ENCODE results near the gene PEAK1.
"Not testable (repeated sequence)": the region's sequence is repeated elsewhere in the genome, so short reads cannot be mapped to it uniquely, and the experiment has no call there.

The PEAK1 gene

DNA sequence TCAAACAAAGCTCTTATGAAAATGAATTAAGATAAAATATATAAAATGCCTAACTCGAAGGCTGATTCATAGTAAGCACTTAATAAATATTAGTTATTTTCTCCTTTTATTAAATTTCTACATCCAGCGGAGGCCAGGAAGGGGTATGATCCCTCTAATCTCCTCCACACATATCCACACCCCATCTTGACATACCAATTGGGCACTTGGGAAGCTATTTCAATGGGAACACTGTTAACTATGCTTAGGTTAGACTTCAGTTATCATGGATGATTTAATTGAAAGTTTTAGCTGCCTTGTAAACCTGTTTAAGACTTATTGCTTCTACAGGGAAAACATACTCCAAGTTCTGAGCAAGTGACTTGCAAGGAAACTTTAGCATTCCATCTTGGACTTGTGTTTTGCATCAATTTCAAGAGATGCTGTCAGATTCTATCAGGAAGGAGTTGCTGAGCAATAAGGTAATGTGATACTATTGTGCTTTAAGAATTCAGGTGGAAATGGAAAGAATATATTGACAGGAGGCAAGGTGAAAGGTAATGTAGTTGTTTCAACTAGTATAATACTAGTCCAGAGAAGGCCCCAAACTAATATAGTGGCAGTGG, 228.6 kb downstream of the PEAK1 start:
- intact Hi-C loops (cut with DNase I; ENCODE audit: low total_unique reads) = loop anchor here (10.0 kb wide), 1 partner anchor 303 kb away; no protein-coding TSS in a partner anchor
- Histone ChIP-seq H3K9me3 (no peaks in the 10 kb centered on the region), H3K36me3 (peaks cover 0 to 4% (median 0%) of the 10 kb centered on the region in 3 donors), H3K27me3 (no peaks in the 10 kb centered on the region), H3K4me1 (peaks cover 0 to 16% (median 0%) of the 10 kb centered on the region in 4 donors), H3K4me3 (no peak overlapping the region), H3K27ac (no peak overlapping the region)
- no peak for DNase-seq
- no peak for TF ChIP-seq CTCF (IDR thresholded peaks at IDR 0.05)

DNA sequence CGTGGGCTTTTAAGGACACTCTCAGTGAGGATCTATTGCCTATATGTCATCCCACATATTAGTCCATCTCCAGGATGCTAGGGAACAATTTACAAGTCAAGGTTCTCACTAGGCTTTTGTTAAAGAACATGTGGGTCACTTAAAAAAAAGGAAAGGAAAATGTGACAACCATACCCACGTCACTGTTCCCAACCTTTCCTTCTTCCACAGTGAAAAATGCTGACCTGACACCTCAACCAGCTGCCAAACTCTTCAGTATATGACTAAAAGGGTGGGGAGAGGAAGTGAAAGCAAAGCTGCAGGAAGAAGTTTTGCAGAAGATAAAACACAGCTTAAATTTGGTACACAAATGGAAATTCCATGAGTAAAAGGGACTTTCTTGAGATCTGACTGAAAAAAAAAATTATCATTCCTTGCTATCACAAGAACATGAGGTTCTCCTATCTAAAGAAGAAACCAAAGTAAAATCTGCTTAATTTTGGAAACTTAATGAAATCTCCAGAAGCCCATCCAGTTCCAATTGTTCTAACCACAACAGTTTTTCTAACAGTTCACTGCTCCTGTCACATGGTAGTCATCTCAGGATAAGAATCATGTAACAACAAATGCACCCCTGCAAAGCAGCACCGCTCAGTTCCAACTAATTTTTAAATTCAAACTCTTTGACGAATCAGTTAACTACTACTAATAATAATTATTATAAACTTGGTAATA, 232.0 kb downstream of the PEAK1 start:
- Histone ChIP-seq H3K4me3 (no peak overlapping the region), H3K36me3 (no peaks in the 10 kb centered on the region), H3K27me3 (no peaks in the 10 kb centered on the region), H3K4me1 (peaks cover 0 to 16% (median 0%) of the 10 kb centered on the region in 4 donors), H3K27ac (peak overlapping the region in 1 of 2 donors; percentile 28), H3K9me3 (no peaks in the 10 kb centered on the region)
- intact Hi-C loops (cut with DNase I; ENCODE audit: low total_unique reads) = no loop called here
- DNase-seq = peak in 1 of 2 donors; percentile 64
- TF ChIP-seq CTCF (IDR thresholded peaks at IDR 0.05) = no peak

- Histone ChIP-seq H3K36me3 (peaks cover 0 to 3% (median under 1%) of the 10 kb centered on the region in 3 donors), H3K4me1 (peaks cover 0 to 16% (median 0%) of the 10 kb centered on the region in 4 donors), H3K9me3 (no peaks in the 10 kb centered on the region), H3K27ac (peak overlapping the region in 1 of 2 donors; percentile 28), H3K27me3 (no peaks in the 10 kb centered on the region), H3K4me3 (no peak overlapping the region)
- DNase-seq = no peak
- intact Hi-C loops (cut with DNase I; ENCODE audit: low total_unique reads) = no loop called here
- TF ChIP-seq CTCF (IDR thresholded peaks at IDR 0.05) = peak; percentile 27 to 32
Observed at GRCh38 chr15:77186594-77187011, 233.3 kb downstream of the PEAK1 start.

- Histone ChIP-seq H3K4me1 (peaks cover 0 to 16% (median 0%) of the 10 kb centered on the region in 4 donors), H3K27me3 (no peaks in the 10 kb centered on the region), H3K9me3 (no peaks in the 10 kb centered on the region), H3K36me3 (peaks cover 0 to 16% (median 8%) of the 10 kb centered on the region in 3 donors), H3K27ac (no peak overlapping the region), H3K4me3 (no peak overlapping the region)
- no peak for DNase-seq
- intact Hi-C loops (cut with DNase I; ENCODE audit: low total_unique reads) = no loop called here
- no peak for TF ChIP-seq CTCF (IDR thresholded peaks at IDR 0.05)
Observed at GRCh38 chr15:77185242-77185785, 234.6 kb downstream of the PEAK1 start.

DNA sequence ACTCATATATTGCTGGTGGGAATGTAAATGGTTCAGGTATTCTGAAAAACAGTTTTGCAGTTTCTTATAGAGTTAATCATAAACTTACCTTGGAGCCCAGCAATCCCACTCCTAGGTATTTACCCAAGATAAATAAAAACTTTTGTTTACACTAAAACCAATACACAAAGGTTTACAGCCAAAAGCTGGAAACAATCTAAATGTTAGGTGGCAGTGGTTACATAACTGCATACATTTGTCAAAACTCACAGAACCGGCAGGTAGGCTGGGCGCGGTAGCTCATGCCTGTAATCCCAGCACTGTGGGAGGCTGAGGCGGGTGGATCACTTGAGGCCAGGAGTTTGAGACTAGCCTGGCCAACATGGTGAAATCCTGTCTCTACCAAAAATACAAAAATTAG, 235.6 kb downstream of the PEAK1 start:
- H3K4me1 ChIP-seq = peaks cover 0 to 16% (median 0%) of the 10 kb centered on the region in 4 donors
- H3K27ac ChIP-seq; H3K27me3 ChIP-seq; DNase-seq; H3K4me3 ChIP-seq; H3K9me3 ChIP-seq; intact Hi-C loops (cut with DNase I; ENCODE audit: low total_unique reads): not testable (repeated sequence)
- H3K36me3 ChIP-seq = peaks cover 0 to 21% (median 8%) of the 10 kb centered on the region in 3 donors

DNA sequence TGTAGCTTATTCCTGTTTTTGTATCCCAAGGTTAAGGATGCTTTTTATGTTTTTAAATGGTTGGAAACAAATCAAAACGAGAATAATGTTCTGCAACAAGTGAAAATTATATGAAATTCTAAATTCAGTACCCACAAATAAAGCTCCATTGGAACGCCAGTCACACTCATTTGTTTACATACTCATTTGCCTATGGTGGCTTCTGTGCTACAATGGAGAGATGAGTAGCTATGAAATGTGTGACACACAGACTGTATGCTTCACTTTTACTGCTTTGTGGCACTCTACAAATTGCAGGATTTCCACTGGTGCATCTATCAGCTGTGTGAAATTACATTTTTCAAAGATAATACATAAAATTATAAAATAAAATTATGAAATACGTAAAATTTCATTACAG, 236.8 kb downstream of the PEAK1 start:
- DNase-seq = no peak
- H3K4me1 ChIP-seq = peaks cover 0 to 12% (median 0%) of the 10 kb centered on the region in 4 donors
- H3K36me3 ChIP-seq = peaks cover 0 to 30% (median 12%) of the 10 kb centered on the region in 3 donors
- TF ChIP-seq CTCF (IDR thresholded peaks at IDR 0.05) = no peak
- H3K9me3 ChIP-seq = no peaks in the 10 kb centered on the region
- intact Hi-C loops (cut with DNase I; ENCODE audit: low total_unique reads) = no loop called here
- no peak overlapping the region for H3K4me3 ChIP-seq
- no peak overlapping the region for H3K27ac ChIP-seq
- no peaks in the 10 kb centered on the region for H3K27me3 ChIP-seq

All from tibial artery (tissue), 4 donors.